EH (cell line): ENCODE results near the gene TNFSF13B.
"Not testable (repeated sequence)": the region's sequence is repeated elsewhere in the genome, so short reads cannot be mapped to it uniquely, and the experiment has no call there.

Experiments used
- DNase-seq: peaks from one replicate; pipeline ENCODE4 v3.0.0-alpha.2; 2015; ENCODE audit warnings: low read depth

TNFSF13B gene

GRCh38 chr13:108269601-108270328 lies at the start of gene TNFSF13B:
TNFSF13B (plus strand) TSS chr13:108269718; CDS start chr13:108269896, 178 bp downstream.
- DNase-seq = peak; percentile 43

- no peak for DNase-seq
These were observed 49.5 kb upstream of the TNFSF13B start for GRCh38 chr13:108220041-108220440.

DNA sequence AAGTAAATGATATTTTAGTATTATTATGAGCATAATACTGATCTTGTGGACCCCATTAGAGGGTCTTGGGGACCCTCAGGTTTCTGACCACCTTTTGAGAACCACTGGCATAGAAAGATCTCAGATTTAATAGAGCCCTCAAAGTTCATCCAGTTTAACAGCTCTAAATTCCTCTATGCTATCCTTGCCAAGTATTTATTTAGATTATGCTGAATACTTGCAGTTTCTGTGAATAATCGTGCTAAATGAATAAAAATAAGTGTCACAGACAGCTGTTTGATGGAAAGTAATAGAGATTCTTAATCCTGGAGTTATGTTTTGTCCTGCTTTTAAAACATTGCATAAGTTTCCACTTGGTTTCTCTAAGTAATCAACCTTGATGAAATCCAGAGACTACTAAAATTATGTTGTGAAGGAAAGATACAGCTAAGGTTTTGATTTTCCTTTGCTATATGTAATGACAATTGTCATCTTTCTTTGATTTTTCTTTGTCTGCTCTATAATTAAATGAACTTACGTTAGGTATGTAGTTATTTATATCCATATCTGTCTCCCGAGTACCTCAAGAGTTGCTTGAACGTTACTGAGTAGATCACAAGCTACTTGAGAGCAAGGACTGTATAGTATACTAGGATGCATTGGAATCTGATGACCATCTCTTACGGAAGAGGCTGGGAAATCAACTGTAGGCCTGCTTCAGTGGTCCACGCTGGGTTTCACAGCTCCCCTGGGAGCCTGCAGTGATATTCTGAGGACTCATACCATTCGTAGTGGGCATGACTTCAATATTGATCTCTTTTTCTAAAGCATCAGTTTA lies 45.6 kb upstream of the TNFSF13B start:
- DNase-seq = no peak

DNA sequence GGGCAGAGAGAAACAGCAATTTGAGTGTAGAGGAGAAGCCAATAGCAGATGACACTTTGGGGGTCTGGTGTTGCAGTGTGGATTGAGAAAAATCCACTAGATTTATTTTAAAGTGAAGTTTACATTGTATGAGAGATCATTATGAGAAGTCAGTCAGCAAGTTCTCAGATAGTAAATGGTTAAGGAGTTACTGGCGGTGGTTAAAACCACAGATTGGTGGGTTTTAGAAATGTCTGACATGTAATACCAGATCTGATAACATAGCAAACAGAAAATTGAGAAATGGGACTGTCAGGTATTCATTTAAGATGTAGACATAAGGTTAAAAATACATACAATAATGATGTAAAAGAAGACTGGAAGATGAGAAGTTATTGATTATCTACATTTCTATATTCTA lies 44.1 kb upstream of the TNFSF13B start:
- no peak for DNase-seq

DNA sequence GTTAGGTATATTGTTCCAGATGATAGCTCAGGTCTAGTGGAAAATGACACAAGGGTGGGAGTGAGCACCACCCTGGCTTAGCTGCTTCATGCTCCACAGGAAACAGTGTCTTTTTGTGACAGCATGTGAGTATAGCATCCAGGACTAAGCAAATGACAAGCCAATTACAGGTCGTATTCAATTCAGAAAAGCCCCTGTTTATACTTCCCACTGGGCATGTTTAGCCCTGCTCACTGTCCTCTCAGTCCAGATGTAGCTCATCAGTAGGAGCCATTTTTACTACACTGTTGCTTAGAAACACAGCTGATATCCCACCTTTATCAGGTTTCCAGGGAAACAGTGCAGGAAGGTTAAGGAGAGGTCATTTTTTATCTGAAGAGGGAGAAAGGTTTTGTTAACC lies 43.3 kb upstream of the TNFSF13B start:
- no peak for DNase-seq

GRCh38 chr13:108227651-108228272 lies 41.8 kb upstream of the TNFSF13B start:
- peak; percentile 48 for DNase-seq

DNA sequence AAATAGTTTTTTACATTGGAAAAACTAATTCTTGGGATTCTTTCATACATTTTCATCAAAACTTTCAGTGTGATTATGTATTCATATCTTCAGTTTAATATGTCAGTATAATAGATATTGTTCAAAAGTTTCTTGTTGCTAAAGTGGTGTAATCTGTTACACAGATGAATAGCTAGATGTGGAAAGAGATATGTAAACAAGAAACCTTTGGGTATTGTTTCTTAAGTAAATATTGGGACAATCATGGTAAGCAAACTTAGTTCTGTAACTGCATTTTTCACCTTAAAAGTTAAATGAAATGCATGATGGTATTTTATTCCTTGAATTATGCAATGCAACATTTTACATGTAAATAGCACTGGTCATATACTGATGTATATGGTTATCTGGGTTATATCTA lies 39.1 kb upstream of the TNFSF13B start:
- no peak for DNase-seq

DNA sequence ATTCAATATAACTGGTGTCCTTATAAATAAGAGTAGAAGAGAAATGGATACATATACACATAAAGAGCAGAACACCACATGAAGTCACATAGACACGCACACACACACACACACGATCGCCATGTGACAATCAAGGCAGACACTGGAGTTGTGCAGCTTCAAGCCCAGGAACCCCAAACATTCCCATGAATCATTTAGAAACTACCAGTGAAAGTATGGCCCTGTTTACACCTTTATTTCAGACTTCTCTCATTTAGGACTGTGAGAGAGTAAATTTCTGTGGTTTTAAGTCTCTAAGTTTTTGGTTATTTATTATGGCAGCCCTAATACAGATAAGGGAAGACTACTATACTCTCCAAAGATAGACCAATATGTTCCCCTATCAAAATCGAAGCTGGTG lies 20.4 kb upstream of the TNFSF13B start:
- DNase-seq = no peak

DNA sequence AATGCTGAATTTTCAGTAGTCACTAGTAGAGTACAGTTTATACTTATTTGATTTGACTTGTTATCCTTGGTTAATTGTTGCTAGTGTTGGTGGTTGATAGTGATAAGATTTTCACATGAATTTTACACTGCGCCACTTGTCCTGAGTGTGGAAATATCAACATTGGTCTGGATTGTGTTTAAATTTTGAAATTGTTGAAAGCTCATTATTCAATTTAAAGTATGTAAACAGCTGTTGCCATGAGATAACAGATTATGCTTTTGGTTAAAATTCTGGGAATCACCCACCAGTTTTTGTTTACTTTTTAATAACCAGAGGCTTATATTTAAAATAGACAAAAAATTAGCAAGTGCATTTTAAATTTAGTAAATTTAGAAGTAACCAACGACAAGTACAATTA lies 12.3 kb upstream of the TNFSF13B start:
- DNase-seq = no peak

DNA sequence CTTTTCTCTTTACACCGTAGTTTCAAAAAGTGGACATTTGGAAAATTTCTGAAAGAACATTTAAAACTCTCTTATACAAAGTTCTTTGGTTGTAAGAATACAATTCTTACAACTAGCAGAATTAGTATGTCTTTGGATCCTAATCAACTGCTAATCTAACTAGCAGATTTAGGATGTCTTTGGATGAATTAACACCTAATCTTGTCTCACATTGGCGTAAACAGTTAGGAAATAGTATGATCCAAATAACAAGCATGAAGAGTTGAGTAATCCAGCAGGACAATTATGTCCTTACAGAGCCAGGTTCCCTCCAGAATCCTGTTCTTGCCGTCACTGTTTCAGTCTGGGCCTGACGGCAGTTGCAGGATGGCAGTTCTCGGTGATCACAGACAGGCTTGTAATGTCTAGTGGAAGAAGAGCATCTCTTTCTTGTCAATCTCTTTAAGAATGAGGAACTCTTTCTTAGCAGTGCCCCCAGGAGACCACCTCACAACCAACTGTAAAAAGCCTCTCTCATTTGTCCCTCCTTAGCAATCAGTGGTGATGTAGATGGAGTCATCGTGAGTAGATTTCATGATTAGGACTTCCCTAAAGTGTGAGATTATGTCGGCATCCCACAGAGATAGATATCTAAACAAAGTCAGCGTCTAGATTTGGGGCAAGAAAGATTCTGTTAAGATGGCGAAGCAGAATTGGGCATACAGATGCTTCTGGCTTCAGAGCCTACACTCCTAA lies 5.7 kb upstream of the TNFSF13B start:
- no peak for DNase-seq

GRCh38 chr13:108266321-108266990 lies 3.1 kb upstream of the TNFSF13B start:
- no peak for DNase-seq

DNA sequence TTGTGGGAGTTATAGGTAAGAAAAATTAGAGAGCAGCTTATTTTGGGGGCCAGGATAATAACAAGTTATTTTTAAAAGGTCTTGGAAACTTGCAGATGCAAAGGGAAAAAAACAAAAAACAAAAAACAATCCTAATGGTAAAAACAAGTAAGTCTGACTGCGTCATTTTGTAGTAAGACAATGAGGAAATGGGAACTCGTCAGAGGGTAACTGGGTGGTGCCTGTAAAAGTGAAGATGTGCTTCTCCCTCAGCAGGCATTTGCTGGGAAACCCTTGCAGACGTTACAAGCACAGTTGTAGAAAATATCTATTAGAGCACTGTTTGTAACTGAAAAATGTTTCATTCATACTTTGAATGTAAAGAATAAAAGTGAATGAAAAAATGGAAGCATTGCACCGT lies 2.2 kb upstream of the TNFSF13B start:
- DNase-seq = no peak

GRCh38 chr13:108267855-108268254 lies 1.7 kb upstream of the TNFSF13B start:
- DNase-seq = not testable (repeated sequence)

GRCh38 chr13:108268466-108269112 lies 929 bp upstream of the TNFSF13B start:
- DNase-seq = no peak

DNA sequence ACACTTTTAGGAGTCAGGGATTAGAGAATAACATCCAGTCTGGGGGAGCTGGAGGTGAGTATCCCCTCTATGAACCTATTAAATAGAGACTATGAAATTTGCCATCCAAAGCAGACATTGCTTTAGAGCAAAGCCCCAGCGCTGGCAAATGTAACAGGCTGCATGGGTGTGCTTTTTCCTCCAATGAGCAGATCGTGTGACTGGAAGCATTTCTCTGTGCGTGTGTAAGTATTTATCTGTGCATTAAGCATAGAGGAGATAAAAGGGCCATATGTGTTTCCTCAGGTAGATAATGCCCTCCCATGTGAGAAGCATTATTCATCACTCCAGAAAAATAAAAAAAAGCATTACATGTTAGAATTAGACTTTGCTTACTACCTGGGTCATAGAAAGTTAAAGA lies 924 bp downstream of the TNFSF13B start:
- no peak for DNase-seq

DNA sequence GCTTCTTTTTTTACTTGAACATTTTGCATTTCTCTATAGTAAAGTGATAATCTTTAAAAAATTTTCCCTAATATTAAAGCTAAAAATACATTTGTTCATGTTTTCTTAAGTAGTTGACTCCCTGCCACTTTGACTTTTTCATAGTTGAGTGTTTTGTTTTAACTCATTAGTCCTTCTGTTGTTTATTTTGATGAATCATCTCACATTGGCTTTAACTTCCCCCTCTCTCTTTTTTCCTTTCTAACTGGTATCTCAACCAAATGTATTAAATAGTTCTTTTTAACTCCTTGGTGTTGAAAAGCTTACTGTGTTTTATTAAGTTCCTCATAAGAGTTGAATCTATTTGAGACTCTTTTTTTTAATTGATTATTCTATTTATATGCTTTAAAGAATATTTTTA lies 2.8 kb downstream of the TNFSF13B start:
- peak; percentile 43 for DNase-seq

DNA sequence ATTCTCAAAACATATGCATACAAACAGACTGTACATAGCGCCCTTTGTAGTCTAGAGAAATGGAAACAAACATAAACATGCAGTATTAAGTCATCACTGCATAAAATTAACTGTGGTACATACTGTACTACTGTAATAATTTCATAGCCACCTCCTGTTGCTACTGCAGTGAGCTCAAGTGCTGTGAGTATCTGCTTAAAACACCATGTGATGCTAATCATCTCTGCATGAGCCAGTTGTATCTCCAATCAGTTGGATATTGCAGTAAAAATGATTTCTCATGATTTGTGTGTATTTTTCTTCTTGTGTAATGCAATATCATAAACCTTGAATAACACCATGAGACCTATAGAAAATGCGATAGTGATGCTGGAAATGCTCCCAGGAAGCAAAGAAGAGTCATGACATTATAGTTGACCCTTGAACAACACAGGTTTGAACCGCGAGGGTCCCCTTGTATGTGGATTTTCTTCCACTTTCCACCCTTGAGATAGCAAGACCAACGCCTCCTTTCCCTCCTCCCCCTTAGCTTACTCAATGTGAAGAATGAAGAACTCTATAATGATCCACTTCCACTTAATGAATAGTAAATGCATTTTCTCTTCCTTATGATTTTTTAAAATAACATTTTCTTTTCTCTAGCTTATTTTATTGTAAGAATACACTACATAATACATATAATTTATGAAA lies 4.1 kb downstream of the TNFSF13B start:
- no peak for DNase-seq

DNA sequence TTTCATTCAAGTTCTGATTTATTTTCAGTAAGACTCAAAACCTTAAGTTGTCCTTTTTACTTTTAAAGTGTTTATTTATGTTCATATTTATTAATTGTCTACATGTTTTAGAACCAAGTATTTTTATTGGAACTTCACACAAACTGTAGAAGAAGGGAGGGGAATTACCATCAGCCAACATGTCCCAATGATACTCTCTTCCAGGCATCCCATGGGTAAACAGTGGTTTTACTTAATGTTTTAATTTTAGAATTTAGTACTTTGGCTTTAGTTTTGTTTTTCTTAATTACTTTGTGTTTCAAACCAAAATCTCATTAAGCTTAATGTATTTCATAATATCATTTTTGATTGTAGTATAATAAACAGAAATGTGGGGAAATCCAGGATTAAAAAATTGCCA lies 5.2 kb downstream of the TNFSF13B start:
- no peak for DNase-seq

DNA sequence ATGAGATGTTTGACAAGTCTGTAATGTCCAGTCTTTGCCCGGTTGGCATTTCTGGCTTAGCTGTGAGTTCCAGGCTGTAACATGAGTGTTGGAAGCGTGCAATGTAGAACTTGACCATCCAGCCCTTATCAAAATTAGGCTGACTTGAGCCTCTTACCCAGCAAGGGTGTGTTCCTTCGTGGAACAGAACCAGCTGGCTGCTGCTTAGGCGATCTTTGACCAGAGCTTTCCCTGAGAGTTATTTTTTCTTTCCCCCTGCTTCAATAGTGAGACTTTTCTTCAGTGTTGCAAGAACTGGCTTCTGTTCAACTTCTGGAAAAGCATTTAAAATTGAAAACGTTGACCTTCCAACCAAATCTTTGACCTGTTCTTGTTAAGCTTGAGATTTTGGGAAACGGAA lies 6.5 kb downstream of the TNFSF13B start:
- no peak for DNase-seq

- no peak for DNase-seq
These were observed 8.9 kb downstream of the TNFSF13B start for GRCh38 chr13:108278466-108278865.

DNA sequence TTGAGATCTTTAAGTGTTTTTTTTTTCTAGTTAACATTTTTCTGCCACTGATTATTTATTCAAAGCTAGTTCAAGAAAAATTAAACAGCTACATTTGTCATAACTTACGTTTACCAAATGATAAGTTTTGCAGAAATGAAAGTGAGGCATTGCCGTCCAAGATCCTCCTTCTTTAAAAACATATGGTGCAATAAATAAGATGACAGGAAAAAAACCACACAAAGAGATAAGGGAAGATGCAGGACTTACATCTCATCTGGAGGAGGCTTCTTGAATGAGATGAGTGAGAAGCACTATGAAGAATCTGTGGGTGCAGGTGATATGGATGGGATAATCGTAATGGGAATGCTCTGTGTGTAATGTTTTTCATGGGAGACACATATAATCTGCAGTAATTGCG lies 12.4 kb downstream of the TNFSF13B start:
- no peak for DNase-seq
